Natural killer cell (primary cell): ENCODE measurements around the gene CHSY3. TPM values are rescaled to one million over a fixed set of nuclear protein-coding genes. Genes with fewer than 3 reads are reported as not detected.

ENCODE experiments used
- ATAC-seq, 3 donors: fragments of 150-1000 bp in 2 of 3; fragments of 200-7000 bp in 1 of 3; cut with Tn5 transposase; 1 replicate in 1 of 3; 2 replicates in 2 of 3; pipeline ENCODE4 v1.10.0; 2021; ENCODE audit warnings: mild to moderate bottlenecking in 2 of 3, moderate library complexity in 2 of 3
- DNase-seq, 2 donors: peaks; one replicate each; pipeline versions ENCODE4 v3.0.0 to v3.0.0-alpha.2; 2013 to 2021; ENCODE audit warnings: mixed read lengths in 1 of 2
- H3K27ac ChIP-seq: one replicate; pipeline ENCODE4 v1.5.1; 2013; ENCODE audit warnings: mild to moderate bottlenecking, low read length
- H3K27me3 ChIP-seq: one replicate; pipeline ENCODE4 v1.6.1; 2013; ENCODE audit warnings: low read length; ENCODE audit not compliant: control insufficient read depth, insufficient read depth
- H3K36me3 ChIP-seq: one replicate; pipeline ENCODE4 v1.6.1; 2013; ENCODE audit warnings: low read length; ENCODE audit not compliant: control insufficient read depth, insufficient read depth
- H3K4me1 ChIP-seq: one replicate; pipeline ENCODE4 v1.6.1; 2013; ENCODE audit warnings: low read length; ENCODE audit not compliant: control insufficient read depth, insufficient read depth
- H3K4me3 ChIP-seq: one replicate; pipeline ENCODE4 v1.5.1; 2013; ENCODE audit warnings: low read length
- H3K9me3 ChIP-seq: one replicate; pipeline ENCODE4 v1.6.1; 2013; ENCODE audit warnings: low read length; ENCODE audit not compliant: control insufficient read depth, insufficient read depth
- H3K27ac Mint-ChIP-seq, 2 donors: one replicate each; pipeline ENCODE4 v1.8.0; 2022; ENCODE audit warnings: mild to moderate bottlenecking in 2 of 2, mixed read lengths in 2 of 2, moderate library complexity in 1 of 2
- H3K27me3 Mint-ChIP-seq, 2 donors: one replicate each; pipeline ENCODE4 v1.8.0; 2022; ENCODE audit warnings: low read depth in 2 of 2, mixed read lengths in 2 of 2
- H3K36me3 Mint-ChIP-seq: one replicate; pipeline ENCODE4 v1.8.0; 2022; ENCODE audit warnings: mixed read lengths
- H3K4me1 Mint-ChIP-seq, 2 donors: one replicate each; pipeline ENCODE4 v1.8.0; 2022; ENCODE audit warnings: mixed read lengths in 2 of 2
- H3K4me3 Mint-ChIP-seq: one replicate; pipeline ENCODE4 v1.8.0; 2022; ENCODE audit warnings: mild to moderate bottlenecking, moderate library complexity, mixed read lengths
- H3K9me3 Mint-ChIP-seq, 2 donors: one replicate each; pipeline ENCODE4 v1.8.0; 2022; ENCODE audit warnings: mixed read lengths in 2 of 2
- CTCF ChIP-seq: fragments of 200-600 bp; IDR thresholded peaks from one replicate; pipeline ENCODE4 v1.8.0; 2022; ENCODE audit warnings: antibody characterized with exemption
- WGBS: methylation state at CpG from one replicate; pipeline ENCODE4 v1.1.7; 2013; ENCODE audit warnings: missing lambda C conversion rate; ENCODE audit not compliant: insufficient coverage; 5-methylcytosine and 5-hydroxymethylcytosine counted together
- intact Hi-C: fragments of 100-400 bp; cut with micrococcal nuclease; formaldehyde crosslinking; loops from one replicate; pipeline ENCODE4 v1.14.2; 2022
- total RNA-seq, 4 donors: library from RNA; stranded (reverse); fragments of 120-200 nt in 1 of 4; gene quantifications; one replicate each; pipeline versions ENCODE4 v1.2.3 to v1.2.4, GENCODE V29; 2013 to 2022

CHSY3 gene
- total RNA-seq, 3 donors from 2014 or later (not counting 1 experiment from before 2014, with no cell fraction given): 0.18 to 2.3 (median 2.3) TPM

- Mint-ChIP-seq H3K4me1 (no peaks in the 10 kb centered on the region), H3K9me3 (peaks cover 5 to 6% of the 10 kb centered on the region in 2 donors), H3K36me3 (no peaks in the 10 kb centered on the region), H3K27me3 (no peaks in the 10 kb centered on the region), H3K4me3 (no peak overlapping the region), H3K27ac (no peak overlapping the region)
- intact Hi-C loops: no loop called here
- Histone ChIP-seq H3K4me1 (no peaks in the 10 kb centered on the region), H3K27me3 (no peaks in the 10 kb centered on the region), H3K4me3 (no peak overlapping the region), H3K9me3 (no peaks in the 10 kb centered on the region), H3K27ac (no peak overlapping the region), H3K36me3 (no peaks in the 10 kb centered on the region)
- ATAC-seq: no peak
- DNase-seq: no peak
- no peak for TF ChIP-seq CTCF
- WGBS: 84% methylated on average over 2 of the region's 4 CpGs
Measured at GRCh38 chr5:130000460-130000859, 96.2 kb downstream of the CHSY3 start.

GRCh38 chr5:130002183-130002582, 97.9 kb downstream of the CHSY3 start:
- no peaks in the 10 kb centered on the region for H3K4me1 Mint-ChIP-seq
- Histone ChIP-seq H3K36me3 (no peaks in the 10 kb centered on the region), H3K9me3 (no peaks in the 10 kb centered on the region), H3K4me1 (no peaks in the 10 kb centered on the region), H3K27me3 (no peaks in the 10 kb centered on the region), H3K4me3 (no peak overlapping the region), H3K27ac (no peak overlapping the region)
- intact Hi-C loops: no loop called here
- ATAC-seq (no peak), DNase-seq (no peak)
- no peak overlapping the region for H3K4me3 Mint-ChIP-seq
- WGBS: 89% methylated on average over 3 of the region's 3 CpGs
- H3K9me3 Mint-ChIP-seq: peaks cover 4% of the 10 kb centered on the region in 2 donors
- H3K36me3 Mint-ChIP-seq: no peaks in the 10 kb centered on the region
- TF ChIP-seq CTCF: no peak
- H3K27me3 Mint-ChIP-seq: no peaks in the 10 kb centered on the region
- H3K27ac Mint-ChIP-seq: no peak overlapping the region

- intact Hi-C loops: no loop called here
- Mint-ChIP-seq H3K27ac (no peak overlapping the region), H3K4me3 (no peak overlapping the region), H3K9me3 (peaks cover 4 to 5% of the 10 kb centered on the region in 2 donors), H3K4me1 (no peaks in the 10 kb centered on the region), H3K27me3 (no peaks in the 10 kb centered on the region), H3K36me3 (no peaks in the 10 kb centered on the region)
- Histone ChIP-seq H3K9me3 (no peaks in the 10 kb centered on the region), H3K27me3 (no peaks in the 10 kb centered on the region), H3K36me3 (no peaks in the 10 kb centered on the region), H3K4me1 (no peaks in the 10 kb centered on the region), H3K27ac (no peak overlapping the region), H3K4me3 (no peak overlapping the region)
- DNase-seq: no peak
- 88% methylated on average over 3 of the region's 3 CpGs for WGBS
- no peak for TF ChIP-seq CTCF
- no peak for ATAC-seq
Measured at GRCh38 chr5:130002876-130003275, 98.6 kb downstream of the CHSY3 start.

- DNase-seq: no peak
- Mint-ChIP-seq H3K4me1 (no peaks in the 10 kb centered on the region), H3K4me3 (no peak overlapping the region), H3K27ac (no peak overlapping the region), H3K9me3 (peaks cover 15 to 29% of the 10 kb centered on the region in 2 donors), H3K36me3 (no peaks in the 10 kb centered on the region), H3K27me3 (no peaks in the 10 kb centered on the region)
- no peak for ATAC-seq
- H3K4me3 ChIP-seq: no peak overlapping the region
- intact Hi-C loops: no loop called here
- TF ChIP-seq CTCF: no peak
- no peaks in the 10 kb centered on the region for H3K4me1 ChIP-seq
- peaks cover 3% of the 10 kb centered on the region for H3K9me3 ChIP-seq
- H3K27me3 ChIP-seq: no peaks in the 10 kb centered on the region
- no peaks in the 10 kb centered on the region for H3K36me3 ChIP-seq
- WGBS: 81% methylated on average over 3 of the region's 3 CpGs
- no peak overlapping the region for H3K27ac ChIP-seq
Measured at GRCh38 chr5:130011986-130012385, 107.7 kb downstream of the CHSY3 start.
